HG03060 (cell line): Measurements from ENCODE around the gene OR52E5.

Experiments used
- ATAC-seq: cut with Tn5 transposase; IDR thresholded peaks from one replicate; pipeline ENCODE4 v1.9.1; 2021; ENCODE audit warnings: low read depth, moderate number of reproducible peaks; ENCODE audit not compliant: unreplicated experiment

OR52E5 gene

DNA sequence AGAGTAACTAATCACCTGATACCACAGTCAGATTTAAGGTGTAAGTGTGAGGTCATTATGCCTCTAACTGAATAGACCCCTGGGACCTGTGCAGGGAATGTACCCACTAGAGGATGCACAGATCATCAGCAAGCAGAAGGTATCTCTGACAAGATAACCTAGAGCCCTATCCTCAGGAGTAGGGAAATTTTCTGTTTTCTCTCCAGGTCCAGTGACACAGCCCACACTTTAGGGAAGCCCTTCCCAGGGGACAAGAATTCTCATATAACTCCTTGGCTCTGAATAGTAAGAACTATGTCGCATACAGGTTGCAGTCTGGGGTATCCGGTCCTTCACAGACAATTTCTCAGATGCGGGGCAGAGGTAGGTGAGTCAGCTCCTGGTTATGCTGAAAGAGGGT is at the start of gene OR52E5:
OR52E5 (plus strand) TSS at position 301 of the 400 bp plus-strand sequence. CDS start 7,569 bp downstream, outside the sequence.
- no peak for ATAC-seq

DNA sequence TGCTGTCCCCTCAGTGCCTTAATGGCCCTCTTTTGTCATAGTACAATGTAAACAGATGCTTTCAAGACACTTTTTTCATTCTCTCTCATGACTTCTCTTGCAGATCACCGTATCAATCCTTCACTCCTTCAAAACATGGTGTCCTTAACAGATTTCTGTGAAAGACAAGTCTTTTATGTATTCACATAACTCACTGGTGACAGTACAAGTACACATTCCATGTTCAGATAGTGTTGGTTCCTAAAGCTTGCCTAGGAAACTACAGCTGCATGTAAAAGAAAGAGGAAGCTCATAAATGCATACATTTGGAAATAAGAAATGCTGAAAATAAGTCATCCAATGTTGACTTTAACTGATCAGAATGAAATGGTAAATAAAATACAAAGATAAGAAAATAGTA is 46.3 kb upstream of the OR52E5 start:
- no peak for ATAC-seq

DNA sequence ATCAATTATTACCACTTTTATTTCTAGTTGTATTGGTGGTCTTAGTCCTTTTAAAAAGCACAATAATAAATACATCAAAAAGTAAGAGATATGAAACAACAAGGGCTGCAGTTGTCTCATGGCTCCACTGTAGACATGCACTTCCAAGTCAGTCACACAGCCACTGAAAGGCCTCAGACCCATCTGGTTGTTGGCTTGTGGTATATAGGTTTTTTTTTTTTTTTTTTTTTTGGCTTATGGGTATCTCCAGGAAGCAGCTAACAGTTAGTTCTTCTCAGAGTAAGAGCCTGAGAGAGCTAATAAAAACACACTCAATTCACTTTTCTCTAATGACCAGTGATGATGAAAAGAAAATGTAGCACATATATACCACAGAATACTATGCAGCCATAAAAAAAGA is 45.3 kb upstream of the OR52E5 start:
- no peak for ATAC-seq

DNA sequence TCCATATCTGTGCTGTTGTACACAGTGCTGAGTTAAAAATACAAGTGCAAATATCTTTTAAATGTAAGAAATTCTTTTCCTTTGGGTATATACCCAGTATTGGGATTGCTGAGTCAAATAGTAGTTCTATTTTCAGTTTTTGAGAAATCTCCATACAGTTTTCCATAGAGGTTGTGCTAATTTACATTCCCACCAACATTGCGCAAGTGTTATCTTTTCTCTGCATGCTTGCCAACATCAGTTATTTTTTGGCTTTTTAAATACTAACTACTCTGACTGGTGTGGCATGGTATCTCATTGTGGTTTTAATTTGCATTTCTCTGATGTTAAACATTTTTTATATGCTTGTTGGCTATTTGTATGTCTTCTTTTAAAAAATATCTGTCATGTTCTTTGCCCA is 42.0 kb upstream of the OR52E5 start:
- ATAC-seq = no peak

DNA sequence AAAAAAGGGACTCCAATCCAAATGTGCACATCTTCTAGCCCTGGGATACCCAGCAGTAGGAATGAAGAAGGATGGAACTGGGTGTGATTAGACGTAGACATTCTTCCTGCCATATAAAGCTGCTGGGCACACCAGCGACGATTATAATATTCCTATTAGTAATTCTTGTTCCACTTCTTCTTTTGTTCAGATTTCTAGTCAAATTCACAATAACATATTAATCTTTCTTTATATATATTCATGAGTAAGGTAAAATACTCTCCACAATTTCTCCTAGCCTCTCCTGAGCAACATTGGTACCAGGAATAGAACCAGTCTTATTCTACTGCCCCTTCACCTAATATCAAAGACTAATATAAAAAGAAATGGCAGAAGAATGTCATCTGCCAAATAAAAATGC is 35.4 kb upstream of the OR52E5 start, which contains the start of gene OR52E8:
OR52E8 (minus strand) TSS at position 101 of the 400 bp plus-strand sequence; CDS start at position 101, 0 bp downstream.
- no peak for ATAC-seq

DNA sequence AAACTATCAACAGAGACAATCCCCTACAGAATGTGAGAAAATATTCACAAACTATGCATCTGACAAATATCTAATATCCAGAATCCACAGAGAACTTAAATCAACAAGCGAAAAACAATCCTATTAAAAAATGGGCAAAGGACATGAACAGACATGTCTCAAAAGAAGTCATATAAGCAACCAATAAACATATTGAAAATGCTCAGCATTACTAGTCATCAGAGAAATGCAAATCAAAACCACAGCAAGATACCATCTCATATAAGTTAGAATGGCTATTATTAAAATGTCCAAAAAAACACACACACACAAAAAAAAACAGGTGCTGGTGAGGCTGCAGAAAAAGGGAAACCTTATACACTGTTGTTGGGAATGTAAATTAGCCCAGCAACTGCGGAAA is 27.2 kb upstream of the OR52E5 start:
- no peak for ATAC-seq

DNA sequence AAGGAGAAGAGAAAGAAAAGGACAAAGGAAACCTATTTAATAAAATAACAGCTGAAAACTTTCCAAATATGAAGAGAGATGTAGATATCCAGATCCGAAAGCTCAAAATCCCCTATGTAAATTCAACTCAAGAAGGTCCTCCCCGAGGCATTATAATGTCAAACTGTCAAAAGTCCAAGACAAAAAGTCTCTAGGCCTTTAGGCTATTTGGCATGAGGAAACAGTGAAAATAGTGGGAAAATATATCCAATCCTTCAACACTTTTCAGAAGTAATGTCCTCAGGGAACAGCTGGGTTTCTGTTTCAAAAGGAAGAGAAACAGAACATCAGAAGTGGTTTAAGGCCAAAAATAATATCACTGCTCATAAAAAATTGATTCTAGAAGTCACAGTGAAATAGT is 14.4 kb upstream of the OR52E5 start:
- ATAC-seq = no peak

DNA sequence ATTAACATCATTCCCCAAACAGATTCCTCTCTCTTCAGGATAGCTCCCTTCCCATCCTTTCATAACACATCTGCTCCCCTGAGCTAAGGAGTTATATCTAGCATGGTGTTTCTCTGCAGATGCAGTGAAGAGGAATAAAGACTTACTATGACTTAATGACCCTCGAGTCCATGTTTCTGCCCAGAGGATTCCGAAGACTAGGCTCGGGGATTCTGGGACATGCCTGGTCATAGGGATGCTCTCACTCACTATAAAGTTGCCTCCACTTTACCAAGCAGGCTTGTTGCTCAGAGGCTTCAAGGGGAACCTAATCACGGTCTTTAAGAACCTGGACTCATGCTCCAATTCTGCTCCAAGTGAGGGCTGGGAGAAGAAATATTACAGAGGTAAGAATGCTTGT is 12.7 kb upstream of the OR52E5 start, which contains the start of gene OR52E4:
OR52E4 (plus strand) TSS at position 301 of the 400 bp plus-strand sequence. CDS start 3,664 bp downstream, outside the sequence.
- ATAC-seq = no peak

DNA sequence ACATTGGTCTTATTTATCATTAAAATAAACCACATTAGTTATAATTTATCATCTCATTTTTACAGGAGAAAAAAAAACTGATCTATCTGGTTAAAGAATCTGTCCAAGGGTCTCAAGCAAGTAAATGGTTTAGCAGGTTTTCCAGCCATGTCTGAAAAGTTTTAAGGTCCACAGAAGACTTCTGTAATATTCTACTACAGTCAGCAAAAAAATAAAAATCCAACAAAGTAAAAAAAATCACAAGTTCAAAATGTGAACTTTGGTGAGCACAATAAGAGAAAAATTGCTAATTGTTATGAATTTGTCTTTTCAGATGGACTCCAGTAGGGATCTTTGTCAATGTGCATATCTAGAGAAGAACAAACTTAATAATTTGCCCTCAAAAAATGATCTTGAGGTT is 11.3 kb upstream of the OR52E5 start:
- ATAC-seq = no peak

DNA sequence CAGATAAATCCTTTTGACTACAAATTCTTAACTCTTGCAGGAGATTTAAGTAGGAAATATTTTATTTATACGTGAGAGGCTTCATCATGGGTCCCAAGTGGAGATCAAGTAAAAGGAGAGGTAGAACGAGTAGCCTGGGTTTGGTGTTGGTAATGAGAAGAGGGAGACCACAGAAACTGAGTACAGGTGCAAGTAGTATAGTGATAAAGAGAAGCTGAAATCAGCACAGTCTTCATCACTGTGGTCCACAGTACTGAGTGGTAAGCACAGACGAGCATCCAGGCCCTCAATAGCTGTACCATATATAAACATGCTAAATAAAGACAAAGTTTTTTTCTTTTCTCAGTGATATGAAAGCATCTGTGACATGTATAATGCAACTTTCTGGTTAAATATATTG is 5.8 kb upstream of the OR52E5 start:
- ATAC-seq = no peak

DNA sequence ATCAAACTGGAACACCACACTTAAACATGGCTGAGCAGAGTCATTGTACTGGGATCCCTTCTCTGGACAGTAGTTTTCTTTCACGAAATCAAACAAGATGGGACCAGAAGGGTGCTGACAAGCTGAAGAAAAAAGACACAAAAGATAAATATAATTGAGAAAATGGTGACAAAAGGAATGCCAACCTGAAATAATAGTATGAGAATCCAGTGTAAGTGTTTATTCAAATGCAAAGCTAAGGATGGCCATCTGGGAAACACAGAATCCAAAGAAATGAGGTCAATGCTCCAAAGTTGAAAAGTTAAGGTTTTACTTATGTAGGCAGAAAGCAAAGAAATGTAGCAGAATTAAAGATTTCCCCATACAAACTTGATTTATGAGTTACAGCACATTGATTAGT is 5.3 kb upstream of the OR52E5 start:
- no peak for ATAC-seq

DNA sequence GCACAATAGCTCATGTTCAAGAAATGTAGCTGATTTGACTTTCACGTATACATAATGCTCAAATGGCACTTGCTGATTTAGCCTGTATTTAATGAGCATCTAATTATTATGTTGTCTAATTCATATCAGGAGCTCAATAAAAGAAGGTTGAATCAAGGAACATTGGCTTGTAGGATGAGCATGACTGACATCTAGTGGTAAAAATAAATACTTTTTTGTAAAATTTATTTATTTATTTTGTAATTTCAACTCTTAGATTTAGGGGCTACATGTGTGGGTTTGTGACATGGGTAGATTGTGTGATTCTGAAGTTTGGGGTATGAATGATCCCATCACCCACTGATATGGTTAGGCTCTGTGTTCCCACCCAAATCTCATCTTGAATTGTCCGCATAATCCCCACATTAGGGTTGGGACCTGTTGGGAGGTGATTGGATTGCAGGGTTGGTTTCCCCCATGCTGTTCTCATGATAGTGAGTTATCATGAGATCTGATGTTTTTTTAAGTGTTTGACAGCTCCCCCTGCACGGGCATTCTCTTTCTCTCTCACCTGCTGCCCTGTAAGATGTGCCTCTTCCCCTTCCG is 1.7 kb upstream of the OR52E5 start:
- ATAC-seq = no peak

DNA sequence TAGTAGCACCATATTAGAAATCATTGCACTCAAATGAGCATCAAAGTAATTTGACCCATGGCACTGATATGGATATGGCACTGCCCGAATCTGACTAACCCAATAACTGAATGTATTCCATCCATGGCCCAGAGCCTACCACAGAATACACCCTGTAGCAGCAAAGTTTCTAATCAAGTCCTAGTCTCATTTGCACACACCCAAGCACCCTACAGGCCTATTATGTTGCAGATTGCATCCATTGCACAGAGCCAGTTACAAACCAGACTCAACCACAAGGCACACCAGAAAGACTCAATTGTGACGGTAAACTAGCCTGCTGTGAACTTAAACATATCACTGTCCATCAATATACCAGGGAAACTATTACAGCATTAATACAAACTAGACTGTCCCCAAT is 6.5 kb downstream of the OR52E5 start:
- ATAC-seq = no peak

DNA sequence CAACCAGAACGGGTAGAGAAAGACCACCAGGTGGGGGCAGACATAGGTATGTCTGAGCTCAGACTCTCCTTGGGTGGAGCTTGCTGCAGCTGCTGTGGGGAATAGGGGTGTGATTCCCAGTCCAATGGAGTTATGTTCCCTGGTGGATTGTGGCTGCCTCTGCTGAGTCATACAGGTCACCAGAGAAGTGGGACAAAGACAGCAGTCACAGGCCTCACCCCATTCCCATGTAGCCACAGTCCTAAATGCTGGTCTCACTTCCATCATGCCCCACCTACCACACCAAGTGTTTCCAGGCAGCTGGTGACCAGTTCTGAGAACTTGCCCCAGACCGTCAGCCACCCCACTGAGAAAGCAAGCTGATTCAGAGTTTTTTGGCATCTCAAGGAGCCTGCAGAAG is 17.5 kb downstream of the OR52E5 start:
- no peak for ATAC-seq

DNA sequence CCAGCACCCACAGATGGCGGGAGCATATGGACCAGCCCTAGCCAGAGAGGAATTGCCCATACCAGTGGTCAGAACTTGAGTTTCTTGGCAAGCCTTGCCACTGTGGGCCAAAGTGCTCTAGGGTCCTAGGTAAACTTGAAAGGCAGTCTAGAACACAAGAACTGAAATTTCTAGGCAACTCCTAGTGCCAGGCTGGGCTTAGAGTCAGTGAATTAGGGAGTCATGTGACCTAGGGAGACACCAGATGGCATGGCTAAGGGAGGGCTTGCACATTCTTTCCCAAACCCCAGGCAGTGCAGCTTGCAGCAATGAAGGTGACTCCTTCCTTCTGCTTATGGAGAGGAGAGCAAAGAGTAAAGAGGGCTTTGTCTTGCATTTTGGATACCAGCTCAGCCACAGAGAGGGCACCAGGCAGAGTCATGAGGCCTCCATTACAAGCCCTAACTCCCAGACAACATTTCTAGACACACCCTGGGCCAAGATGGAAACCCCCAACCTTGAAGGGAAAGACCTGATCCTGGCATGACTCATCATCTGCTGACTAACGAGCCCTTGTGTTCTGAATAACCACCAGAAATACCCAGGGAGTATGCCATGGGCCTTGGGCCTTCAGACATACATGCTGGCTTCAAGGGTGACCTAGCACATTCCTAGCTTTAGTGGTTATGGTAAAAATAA is 29.9 kb downstream of the OR52E5 start:
- peak; percentile 71 for ATAC-seq

DNA sequence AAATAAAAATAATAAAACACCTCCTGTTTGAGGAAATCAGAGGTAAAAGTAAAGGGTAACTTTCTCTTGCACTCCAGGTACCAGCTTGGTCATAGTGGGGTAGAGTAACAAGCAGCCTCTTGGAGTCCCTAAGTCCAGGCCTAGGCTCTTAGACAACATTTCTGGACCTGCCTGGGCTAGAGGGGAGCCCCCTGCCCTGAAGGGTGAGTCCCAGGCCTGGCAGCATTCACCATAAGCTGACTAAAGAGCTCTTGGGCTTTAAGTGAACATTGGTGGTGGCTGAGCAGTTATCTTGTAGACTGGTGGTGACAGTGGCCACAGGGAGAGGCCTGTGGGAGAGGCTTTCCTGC is 30.4 kb downstream of the OR52E5 start:
- no peak for ATAC-seq

DNA sequence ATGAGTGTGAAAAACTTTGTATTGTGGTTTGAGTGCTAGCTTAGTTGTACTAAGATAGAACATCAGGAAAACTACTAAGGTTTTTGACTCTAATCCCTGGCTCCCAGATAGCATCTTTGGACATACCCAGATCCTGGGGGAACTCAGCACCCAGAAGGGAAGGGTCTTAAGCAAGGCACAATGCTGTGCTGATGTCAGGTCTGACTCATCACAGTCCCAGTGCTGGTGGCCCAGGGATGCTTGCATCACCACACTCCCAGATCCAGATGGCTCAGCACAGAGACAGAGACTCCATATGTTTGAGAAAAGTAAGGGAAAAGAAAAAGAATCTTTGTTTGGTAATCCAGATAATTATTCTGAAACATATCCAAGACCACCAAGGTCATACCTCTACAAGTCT is 30.8 kb downstream of the OR52E5 start:
- ATAC-seq = no peak

DNA sequence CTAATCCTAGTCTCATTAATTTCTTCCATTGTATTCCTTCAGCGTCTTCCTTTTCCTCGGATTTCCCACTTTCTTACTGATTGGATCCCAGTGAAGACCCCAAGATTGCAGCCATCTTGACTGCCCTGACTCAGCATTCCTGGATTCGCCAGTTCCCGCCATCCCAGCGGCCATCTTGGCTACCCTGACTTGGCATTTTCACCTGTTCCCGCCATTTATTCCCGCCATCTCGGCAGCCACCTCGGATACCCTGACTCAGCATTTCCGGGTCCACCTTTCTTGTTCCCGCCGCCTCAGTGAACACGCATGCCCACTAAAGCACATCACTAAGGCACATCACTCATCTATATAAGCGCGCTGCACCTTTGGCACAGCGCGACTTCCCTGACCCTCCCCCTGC is 35.3 kb downstream of the OR52E5 start:
- no peak for ATAC-seq

DNA sequence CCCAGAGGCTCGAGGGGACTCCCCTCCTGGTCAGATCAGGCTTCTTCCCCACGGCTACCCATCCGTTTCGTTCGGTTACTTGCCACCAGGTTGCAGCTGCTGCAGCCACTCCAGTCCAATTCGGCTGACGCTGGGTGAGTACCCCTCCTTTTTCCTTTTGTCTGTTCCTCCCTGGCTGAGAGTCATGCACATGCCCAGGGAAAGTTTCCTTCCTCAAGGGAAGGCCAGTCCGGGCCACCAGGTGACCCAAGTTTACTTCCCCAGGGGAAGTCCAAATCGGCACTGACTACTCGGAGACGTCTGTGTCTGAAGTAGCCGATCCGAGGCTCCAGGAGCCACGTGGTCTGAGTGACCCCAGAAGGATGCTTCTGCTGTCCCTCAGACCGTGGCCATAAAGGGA is 35.8 kb downstream of the OR52E5 start:
- no peak for ATAC-seq

DNA sequence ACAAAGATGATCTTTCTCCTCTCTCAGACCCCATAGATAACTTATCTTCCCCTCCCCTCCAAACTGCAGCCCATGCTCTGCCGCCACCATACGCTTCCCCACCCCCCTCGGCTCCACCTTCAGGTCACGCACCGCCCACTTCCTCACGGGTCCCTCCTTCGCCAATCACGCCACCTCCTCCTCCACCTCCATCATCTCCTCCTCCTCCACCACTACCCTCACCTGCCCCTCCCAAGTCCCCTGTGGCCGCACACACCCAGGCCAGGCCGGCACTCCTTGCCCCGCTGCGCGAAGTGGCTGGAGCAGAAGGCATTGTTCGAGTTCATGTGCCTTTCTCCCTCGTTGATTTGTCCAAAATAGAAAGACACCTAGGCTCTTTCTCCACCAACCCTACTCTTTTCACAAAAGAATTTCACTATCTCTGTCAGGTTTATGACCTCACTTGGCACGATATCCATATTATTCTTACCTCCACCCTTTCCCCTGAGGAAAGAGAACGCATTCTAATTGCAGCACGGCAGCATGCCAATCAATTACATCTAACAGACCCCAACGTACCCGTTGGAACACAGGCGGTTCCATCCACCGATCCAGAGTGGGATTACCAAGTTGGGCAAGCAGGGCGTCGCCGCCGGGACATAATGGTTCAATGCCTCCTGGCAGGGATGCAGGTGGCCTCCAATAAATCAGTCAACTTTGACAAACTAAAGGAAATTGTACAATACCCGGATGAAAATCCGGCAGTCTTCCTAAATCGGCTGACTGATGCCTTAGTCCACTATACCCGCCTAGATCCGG is 36.8 kb downstream of the OR52E5 start:
- no peak for ATAC-seq

DNA sequence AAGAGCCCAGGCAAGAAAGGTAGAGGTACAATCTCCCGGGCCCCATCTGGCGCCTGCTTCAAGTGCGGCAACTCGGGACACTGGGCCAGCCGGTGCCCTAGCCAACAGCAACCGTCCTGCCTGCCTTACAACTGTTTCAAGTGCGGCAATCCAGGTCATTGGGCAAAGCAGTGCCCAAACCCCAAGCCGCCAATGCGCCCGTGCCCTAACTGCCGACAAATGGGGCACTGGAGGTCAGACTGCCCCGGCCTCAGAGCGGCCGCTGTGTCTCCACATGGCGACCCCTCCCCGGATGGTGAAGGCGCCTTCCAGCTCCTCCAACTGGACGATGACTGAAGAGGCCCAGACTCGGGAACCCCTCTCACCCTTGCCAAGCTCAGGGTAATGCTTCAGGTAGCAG is 37.6 kb downstream of the OR52E5 start:
- ATAC-seq = no peak

DNA sequence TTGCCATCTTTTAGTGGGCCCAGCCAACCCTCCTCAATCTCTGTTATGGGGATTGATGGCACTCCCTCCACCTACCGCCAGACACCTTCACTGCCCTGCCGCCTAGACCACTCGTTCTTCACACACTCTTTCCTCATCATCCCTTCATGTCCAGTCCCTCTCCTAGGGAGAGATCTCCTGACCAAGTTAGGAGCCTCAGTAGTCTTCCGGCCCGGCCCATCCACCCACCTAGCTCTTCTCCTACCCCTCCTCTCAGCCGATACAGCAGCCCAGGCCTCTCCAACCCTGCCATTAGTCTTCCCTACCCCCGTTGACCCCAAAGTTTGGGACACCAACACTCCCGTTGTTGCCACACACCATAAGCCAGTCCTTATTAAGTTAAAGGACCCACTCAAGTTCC is 38.1 kb downstream of the OR52E5 start:
- ATAC-seq = no peak
